Astrocyte (in vitro differentiated cells and primary cell): Measurements from ENCODE around the gene WRAP53.

Source experiments
- EZH2 ChIP-seq: IDR thresholded peaks from 2 replicates; pipeline ENCODE4 v1.6.1; 2012; ENCODE audit warnings: mild to moderate bottlenecking, low read length, inconsistent platforms; ENCODE audit not compliant: insufficient read depth
- TF ChIP-seq, protein P1 (sequence below): IDR thresholded peaks from 2 replicates; pipeline ENCODE4 v1.5.1; 2011; ENCODE audit warnings: low read depth, mild to moderate bottlenecking, inconsistent platforms, low read length, moderate library complexity; ENCODE audit not compliant: insufficient read depth

DNA sequence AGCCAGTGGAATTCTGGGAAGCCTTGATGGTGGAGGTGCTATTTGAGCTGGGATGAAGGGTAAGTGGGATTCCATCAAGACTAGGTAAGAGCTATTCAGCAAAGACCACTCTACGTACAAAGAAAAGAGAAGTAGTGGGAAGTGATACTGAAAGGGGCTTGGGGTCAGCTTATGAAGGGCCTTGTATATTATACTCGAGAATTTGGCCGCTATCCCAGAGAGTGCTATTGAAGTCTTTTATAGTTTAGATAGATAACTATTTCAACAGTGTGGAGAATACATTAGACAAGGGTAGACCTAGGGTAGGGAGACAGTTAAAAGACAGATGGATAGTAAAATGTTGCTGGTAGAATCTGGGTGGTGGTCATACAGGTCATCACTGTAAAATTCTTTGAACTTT is 39.6 kb downstream of the WRAP53 start:
- TF ChIP-seq, protein P1, sequence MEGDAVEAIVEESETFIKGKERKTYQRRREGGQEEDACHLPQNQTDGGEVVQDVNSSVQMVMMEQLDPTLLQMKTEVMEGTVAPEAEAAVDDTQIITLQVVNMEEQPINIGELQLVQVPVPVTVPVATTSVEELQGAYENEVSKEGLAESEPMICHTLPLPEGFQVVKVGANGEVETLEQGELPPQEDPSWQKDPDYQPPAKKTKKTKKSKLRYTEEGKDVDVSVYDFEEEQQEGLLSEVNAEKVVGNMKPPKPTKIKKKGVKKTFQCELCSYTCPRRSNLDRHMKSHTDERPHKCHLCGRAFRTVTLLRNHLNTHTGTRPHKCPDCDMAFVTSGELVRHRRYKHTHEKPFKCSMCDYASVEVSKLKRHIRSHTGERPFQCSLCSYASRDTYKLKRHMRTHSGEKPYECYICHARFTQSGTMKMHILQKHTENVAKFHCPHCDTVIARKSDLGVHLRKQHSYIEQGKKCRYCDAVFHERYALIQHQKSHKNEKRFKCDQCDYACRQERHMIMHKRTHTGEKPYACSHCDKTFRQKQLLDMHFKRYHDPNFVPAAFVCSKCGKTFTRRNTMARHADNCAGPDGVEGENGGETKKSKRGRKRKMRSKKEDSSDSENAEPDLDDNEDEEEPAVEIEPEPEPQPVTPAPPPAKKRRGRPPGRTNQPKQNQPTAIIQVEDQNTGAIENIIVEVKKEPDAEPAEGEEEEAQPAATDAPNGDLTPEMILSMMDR: no peak
- TF ChIP-seq EZH2: no peak
